Measurements from ENCODE around the gene ZBTB45. TPM values are rescaled to one million over a fixed set of nuclear protein-coding genes. Genes with fewer than 3 reads are reported as not detected.

ZBTB45 gene
- polyA plus RNA-seq, 1 donor from 2014 or later = 6.8 TPM

- no peak overlapping the region for H3K4me2 ChIP-seq (ENCODE audit: low read length)
- no peak overlapping the region for H3K27ac ChIP-seq (ENCODE audit: low read length)
- H3K9me3 ChIP-seq (ENCODE audit: low read length) = no peaks in the 10 kb centered on the region
- H4K20me1 ChIP-seq (ENCODE audit: insufficient read depth) = no peaks in the 10 kb centered on the region
- H3K9me2 ChIP-seq (ENCODE audit: insufficient read depth, low read length) = no peaks in the 10 kb centered on the region
- H3K4me3 ChIP-seq (ENCODE audit: low read length) = no peak overlapping the region
- H3K27me3 ChIP-seq (ENCODE audit: insufficient read depth, low read depth, low read length) = no peaks in the 10 kb centered on the region
- no peaks in the 10 kb centered on the region for H3K36me3 ChIP-seq (ENCODE audit: insufficient read depth, low read length)
- H3K79me2 ChIP-seq (replicated peaks; ENCODE audit: insufficient read depth, low read length) = no peaks in the 10 kb centered on the region
- no peak overlapping the region for H3K9ac ChIP-seq (ENCODE audit: low read length)
- no peaks in the 10 kb centered on the region for H3F3A ChIP-seq (ENCODE audit: insufficient read depth, low read length, poor library complexity, severe bottlenecking)
- H2AFZ ChIP-seq (ENCODE audit: low read depth, low read length) = no peak overlapping the region
- TF ChIP-seq MXI1 (conservative IDR thresholded peaks at IDR 0.05; ENCODE audit: poor library complexity, severe bottlenecking) (no peak), CTCF (IDR thresholded peaks at IDR 0.05; ENCODE audit: poor library complexity, severe bottlenecking) (no peak), SMC3 (conservative IDR thresholded peaks at IDR 0.05; ENCODE audit: poor library complexity) (no peak), POLR2AphosphoS5 (IDR thresholded peaks at IDR 0.05) (no peak), EZH2 (IDR thresholded peaks at IDR 0.05; ENCODE audit: borderline replicate concordance, insufficient read depth, low read length, poor library complexity, severe bottlenecking) (no peak), TAF1 (IDR thresholded peaks at IDR 0.05; ENCODE audit: low read depth) (no peak), REST (IDR thresholded peaks at IDR 0.05; ENCODE audit: borderline replicate concordance) (no peak), RAD21 (conservative IDR thresholded peaks at IDR 0.05) (no peak), EP300 (conservative IDR thresholded peaks at IDR 0.05; ENCODE audit: poor library complexity, severe bottlenecking) (no peak)
These were observed 11.6 kb upstream of the ZBTB45 start for GRCh38 chr19:58531034-58531840.

- TF ChIP-seq REST (IDR thresholded peaks at IDR 0.05; ENCODE audit: borderline replicate concordance) = no peak
- TF ChIP-seq TAF1 (IDR thresholded peaks at IDR 0.05; ENCODE audit: low read depth) = no peak
- no peak for TF ChIP-seq CTCF (IDR thresholded peaks at IDR 0.05; ENCODE audit: poor library complexity, severe bottlenecking)
- TF ChIP-seq EZH2 (IDR thresholded peaks at IDR 0.05; ENCODE audit: borderline replicate concordance, insufficient read depth, low read length, poor library complexity, severe bottlenecking) = no peak
- no peak for TF ChIP-seq RAD21 (conservative IDR thresholded peaks at IDR 0.05)
- Histone ChIP-seq H3K36me3 (ENCODE audit: insufficient read depth, low read length) (no peaks in the 10 kb centered on the region), H3K9me3 (ENCODE audit: low read length) (no peaks in the 10 kb centered on the region), H3K79me2 (replicated peaks; ENCODE audit: insufficient read depth, low read length) (no peaks in the 10 kb centered on the region), H3K4me2 (ENCODE audit: low read length) (no peak overlapping the region), H3K27me3 (ENCODE audit: insufficient read depth, low read depth, low read length) (no peaks in the 10 kb centered on the region), H3K27ac (ENCODE audit: low read length) (no peak overlapping the region), H3F3A (ENCODE audit: insufficient read depth, low read length, poor library complexity, severe bottlenecking) (no peaks in the 10 kb centered on the region), H3K4me3 (ENCODE audit: low read length) (no peak overlapping the region), H4K20me1 (ENCODE audit: insufficient read depth) (no peaks in the 10 kb centered on the region), H3K9ac (ENCODE audit: low read length) (no peak overlapping the region), H2AFZ (ENCODE audit: low read depth, low read length) (no peak overlapping the region), H3K9me2 (ENCODE audit: insufficient read depth, low read length) (no peaks in the 10 kb centered on the region)
These were observed 9.8 kb upstream of the ZBTB45 start for GRCh38 chr19:58529405-58529804.

All from neural cell (in vitro differentiated cells).